Thymus (tissue), 11 donors: ENCODE data around the gene MEOX2. TPM values are rescaled to one million over a fixed set of nuclear protein-coding genes. Genes with fewer than 3 reads are reported as not detected.

Source experiments
- DNase-seq, 9 donors: peaks; one replicate each; pipeline ENCODE4 v3.0.0-alpha.2; 2013; ENCODE audit warnings: low spot score in 9 of 9, low read depth in 6 of 9, missing footprints in 1 of 9
- H3K27ac ChIP-seq, 2 donors: one replicate each; pipeline ENCODE4 v1.5.1; 2013; ENCODE audit warnings: control low read depth in 1 of 2, low read depth in 1 of 2, low read length in 1 of 2, mild to moderate bottlenecking in 1 of 2, moderate library complexity in 1 of 2
- H3K27me3 ChIP-seq, 2 donors: one replicate each; pipeline ENCODE4 v1.5.1; 2013; ENCODE audit warnings: low read length in 1 of 2; ENCODE audit not compliant: control insufficient read depth in 2 of 2, insufficient read depth in 1 of 2
- H3K36me3 ChIP-seq, 2 donors: one replicate each; pipeline ENCODE4 v1.5.1; 2013; ENCODE audit warnings: low read length in 1 of 2, mild to moderate bottlenecking in 1 of 2, moderate library complexity in 1 of 2; ENCODE audit not compliant: control insufficient read depth in 2 of 2, insufficient read depth in 2 of 2
- H3K4me1 ChIP-seq, 2 donors: one replicate each; pipeline ENCODE4 v1.5.1; 2013; ENCODE audit warnings: low read length in 2 of 2; ENCODE audit not compliant: control insufficient read depth in 2 of 2, insufficient read depth in 2 of 2
- H3K4me3 ChIP-seq, 2 donors: one replicate each; pipeline ENCODE4 v1.5.1; 2013; ENCODE audit warnings: low read length in 2 of 2, control low read depth in 1 of 2, mild to moderate bottlenecking in 1 of 2
- H3K9me3 ChIP-seq, 2 donors: one replicate each; pipeline ENCODE4 v1.5.1; 2013; ENCODE audit warnings: low read length in 1 of 2, mild to moderate bottlenecking in 1 of 2; ENCODE audit not compliant: control insufficient read depth in 2 of 2, insufficient read depth in 1 of 2
- WGBS: extraction: QIAGEN DNeasy Blood & Tissue Kit; methylation state at CpG from one replicate; pipeline ENCODE4 v1.1.7; 2013; 5-methylcytosine and 5-hydroxymethylcytosine counted together
- polyA plus RNA-seq: library from polyadenylated mRNA; stranded (reverse); fragments of 200-250 nt; gene quantifications from one replicate; pipeline ENCODE4 v1.2.3, GENCODE V29; 2013
- total RNA-seq: library from RNA; stranded (reverse); fragments of 120-200 nt; gene quantifications from one replicate; pipeline ENCODE4 v1.2.4, GENCODE V29; 2013
- donor health status: healthy.

Gene MEOX2
- total and polyA plus RNA-seq, 2 donors: 3.4 to 4.4 TPM

GRCh38 chr7:15571301-15571878, 115.1 kb downstream of the MEOX2 start:
- peaks cover 0 to 3% of the 10 kb centered on the region in 2 donors for H3K9me3 ChIP-seq
- H3K27ac ChIP-seq: no peak overlapping the region
- no peaks in the 10 kb centered on the region for H3K36me3 ChIP-seq
- no peak for DNase-seq
- WGBS: 81% methylated on average over 3 of the region's 3 CpGs
- no peak overlapping the region for H3K4me3 ChIP-seq
- no peaks in the 10 kb centered on the region for H3K4me1 ChIP-seq
- no peaks in the 10 kb centered on the region for H3K27me3 ChIP-seq

- peak in 1 of 9 donors; percentile 7 for DNase-seq
- Histone ChIP-seq H3K27me3 (no peaks in the 10 kb centered on the region), H3K9me3 (no peaks in the 10 kb centered on the region), H3K4me3 (no peak overlapping the region), H3K4me1 (no peaks in the 10 kb centered on the region), H3K27ac (no peak overlapping the region), H3K36me3 (no peaks in the 10 kb centered on the region)
- 75% methylated on average over 2 of the region's 2 CpGs for WGBS
Measured at GRCh38 chr7:15567652-15568051, 118.8 kb downstream of the MEOX2 start.

GRCh38 chr7:15567036-15567435, 119.4 kb downstream of the MEOX2 start:
- no peak overlapping the region for H3K4me3 ChIP-seq
- no peaks in the 10 kb centered on the region for H3K9me3 ChIP-seq
- DNase-seq: no peak
- no peaks in the 10 kb centered on the region for H3K4me1 ChIP-seq
- no peaks in the 10 kb centered on the region for H3K36me3 ChIP-seq
- WGBS: 86% methylated on average over 3 of the region's 3 CpGs
- no peak overlapping the region for H3K27ac ChIP-seq
- no peaks in the 10 kb centered on the region for H3K27me3 ChIP-seq

GRCh38 chr7:15566476-15566875, 120.0 kb downstream of the MEOX2 start:
- DNase-seq: no peak
- Histone ChIP-seq H3K36me3 (no peaks in the 10 kb centered on the region), H3K27me3 (no peaks in the 10 kb centered on the region), H3K4me1 (no peaks in the 10 kb centered on the region), H3K27ac (no peak overlapping the region), H3K9me3 (no peaks in the 10 kb centered on the region), H3K4me3 (no peak overlapping the region)
- 86% methylated on average over 5 of the region's 5 CpGs for WGBS

GRCh38 chr7:15561835-15562234, 124.6 kb downstream of the MEOX2 start, which contains the start of gene AGMO:
TSS of gene AGMO (minus strand) at chr7:15562015.
- Histone ChIP-seq H3K4me3 (no peak within 1 kb of the TSS), H3K36me3 (no peaks in the 10 kb centered on the region)
- WGBS: 88% methylated on average over 5 of the region's 5 CpGs

More at GRCh38 chr7:15561835-15562234, 124.6 kb downstream of the MEOX2 start, which contains the start of gene AGMO:
- H3K4me1 ChIP-seq: no peaks in the 10 kb centered on the region
- no peak for DNase-seq
- H3K27ac ChIP-seq: no peak within 1 kb of the TSS
- H3K27me3 ChIP-seq: no peaks in the 10 kb centered on the region
- no peaks in the 10 kb centered on the region for H3K9me3 ChIP-seq

Other genes with a start within 250 kb of the MEOX2 start
- 0.57 TPM for gene AGMO, start 124.7 kb downstream of the MEOX2 start, total RNA-seq
- 0.37 TPM for gene AGMO, start 124.7 kb downstream of the MEOX2 start, polyA plus RNA-seq